Left ventricle myocardium inferior (tissue), 1 donor: ENCODE data around the gene PBX4. TPM values are rescaled to one million over a fixed set of nuclear protein-coding genes. Genes with fewer than 3 reads are reported as not detected.

Source experiments
- DNase-seq: peaks from one replicate; pipeline ENCODE4 v3.0.0-alpha.2; 2020
- H3K27ac ChIP-seq: fragments of 200-600 bp; replicated peaks from 2 replicates; pipeline ENCODE4 v1.8.0; 2021
- H3K27me3 ChIP-seq: fragments of 200-600 bp; 2 replicates; pipeline ENCODE4 v1.8.0; 2021; ENCODE audit warnings: low read depth
- H3K36me3 ChIP-seq: fragments of 200-600 bp; 2 replicates; pipeline ENCODE4 v1.8.0; 2021
- H3K4me1 ChIP-seq: fragments of 200-600 bp; 2 replicates; pipeline ENCODE4 v1.8.0; 2021
- H3K4me3 ChIP-seq: fragments of 200-600 bp; 2 replicates; pipeline ENCODE4 v1.8.0; 2021; ENCODE audit warnings: mild to moderate bottlenecking, moderate library complexity
- H3K9me3 ChIP-seq: fragments of 200-600 bp; replicated peaks from 2 replicates; pipeline ENCODE4 v1.8.0; 2021
- intact Hi-C: fragments of 100-400 bp; cut with micrococcal nuclease; formaldehyde crosslinking; loops from one replicate; pipeline ENCODE4 v1.11.0; 2022
- total RNA-seq: library from RNA; stranded (reverse); fragmentation: NEBNext Ultra II Directional; extraction: Animal tissue kit (Norgen Biotek cat#: 25700); gene quantifications from one replicate; pipeline ENCODE4 v1.2.1, GENCODE V29; 2021
- TF ChIP-seq, protein P1 (sequence below): fragments of 200-600 bp; IDR thresholded peaks from 2 replicates; pipeline ENCODE4 v1.8.0; 2021; ENCODE audit warnings: antibody characterized with exemption, mild to moderate bottlenecking, borderline replicate concordance
- donor health status: DM: no; HTN: yes; CAD: no; lungs with severe emphysema.

The PBX4 gene
- total RNA-seq, 1 donor from 2014 or later = not detected

DNA sequence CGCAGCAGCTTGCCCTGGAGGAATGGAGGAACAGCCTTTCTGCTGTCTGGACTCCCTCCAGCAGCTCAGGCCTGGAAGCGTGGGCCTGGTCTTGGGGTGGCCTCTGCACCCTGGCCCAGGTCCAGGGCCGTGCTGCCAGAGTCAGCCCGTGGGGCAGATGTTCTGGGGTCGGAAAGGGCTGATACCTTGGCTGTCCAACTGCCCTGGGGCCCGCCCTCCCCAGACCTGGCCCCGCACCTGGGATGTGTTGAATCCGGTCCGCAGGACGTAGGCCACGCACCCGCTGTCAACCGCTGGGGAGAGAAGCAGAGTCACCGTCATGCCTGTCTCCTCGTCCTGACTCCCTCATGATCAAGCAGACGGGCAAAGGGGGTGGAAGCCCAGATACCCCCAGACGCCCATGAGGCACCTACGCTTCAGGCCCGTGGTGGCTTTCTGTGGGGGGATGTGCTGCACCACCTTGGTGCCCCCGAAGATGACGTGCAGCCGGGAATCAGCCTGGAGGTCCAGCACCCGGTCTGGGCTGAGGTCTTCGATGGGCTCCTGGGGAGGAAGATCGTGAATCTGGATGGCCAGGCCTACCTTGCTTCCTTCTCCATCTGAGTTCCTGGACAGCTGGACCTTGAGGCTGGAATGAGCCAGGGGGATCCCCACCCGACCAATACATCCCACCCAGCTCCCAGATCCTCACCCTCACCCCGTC is 37.3 kb upstream of the PBX4 start:
- DNase-seq = no peak
- Histone ChIP-seq H3K36me3 (peaks cover 91% of the 10 kb centered on the region), H3K9me3 (no peaks in the 10 kb centered on the region), H3K27me3 (no peaks in the 10 kb centered on the region), H3K4me3 (no peak overlapping the region), H3K4me1 (peaks cover 11% of the 10 kb centered on the region), H3K27ac (no peak overlapping the region)
- intact Hi-C loops = no loop called here
- TF ChIP-seq, protein P1, sequence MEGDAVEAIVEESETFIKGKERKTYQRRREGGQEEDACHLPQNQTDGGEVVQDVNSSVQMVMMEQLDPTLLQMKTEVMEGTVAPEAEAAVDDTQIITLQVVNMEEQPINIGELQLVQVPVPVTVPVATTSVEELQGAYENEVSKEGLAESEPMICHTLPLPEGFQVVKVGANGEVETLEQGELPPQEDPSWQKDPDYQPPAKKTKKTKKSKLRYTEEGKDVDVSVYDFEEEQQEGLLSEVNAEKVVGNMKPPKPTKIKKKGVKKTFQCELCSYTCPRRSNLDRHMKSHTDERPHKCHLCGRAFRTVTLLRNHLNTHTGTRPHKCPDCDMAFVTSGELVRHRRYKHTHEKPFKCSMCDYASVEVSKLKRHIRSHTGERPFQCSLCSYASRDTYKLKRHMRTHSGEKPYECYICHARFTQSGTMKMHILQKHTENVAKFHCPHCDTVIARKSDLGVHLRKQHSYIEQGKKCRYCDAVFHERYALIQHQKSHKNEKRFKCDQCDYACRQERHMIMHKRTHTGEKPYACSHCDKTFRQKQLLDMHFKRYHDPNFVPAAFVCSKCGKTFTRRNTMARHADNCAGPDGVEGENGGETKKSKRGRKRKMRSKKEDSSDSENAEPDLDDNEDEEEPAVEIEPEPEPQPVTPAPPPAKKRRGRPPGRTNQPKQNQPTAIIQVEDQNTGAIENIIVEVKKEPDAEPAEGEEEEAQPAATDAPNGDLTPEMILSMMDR = no peak

DNA sequence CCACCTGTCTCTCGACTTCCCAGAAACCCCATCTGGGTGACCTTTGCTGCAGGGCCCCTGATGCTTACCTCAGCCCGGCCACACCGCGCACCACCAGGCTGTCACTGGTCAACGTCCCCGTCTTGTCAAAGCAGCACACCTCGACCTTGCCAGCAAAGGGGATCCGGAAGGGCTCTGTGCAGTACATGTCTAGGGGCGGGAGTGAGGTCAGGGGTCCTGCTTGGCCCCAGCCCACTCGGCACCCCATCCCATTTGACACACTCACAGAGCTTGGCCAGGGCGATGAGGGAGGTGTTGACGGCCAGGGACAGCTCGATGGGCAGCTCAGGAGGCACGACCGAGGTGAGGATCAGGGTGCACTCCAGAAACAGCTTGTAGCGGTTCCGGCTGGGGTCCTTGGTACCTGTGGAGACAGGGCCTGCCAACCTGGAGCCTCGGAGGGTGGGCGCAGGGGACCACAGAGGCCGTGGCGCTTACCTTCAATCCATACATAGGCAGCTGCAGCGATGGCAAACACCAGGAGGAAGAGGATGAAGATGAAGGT is 36.6 kb upstream of the PBX4 start:
- H3K4me3 ChIP-seq = no peak overlapping the region
- H3K36me3 ChIP-seq = peaks cover 96% of the 10 kb centered on the region
- H3K27ac ChIP-seq = no peak overlapping the region
- no peak for DNase-seq
- no peaks in the 10 kb centered on the region for H3K9me3 ChIP-seq
- TF ChIP-seq, protein P1 = no peak
- H3K27me3 ChIP-seq = no peaks in the 10 kb centered on the region
- intact Hi-C loops = no loop called here
- peaks cover 14% of the 10 kb centered on the region for H3K4me1 ChIP-seq

DNA sequence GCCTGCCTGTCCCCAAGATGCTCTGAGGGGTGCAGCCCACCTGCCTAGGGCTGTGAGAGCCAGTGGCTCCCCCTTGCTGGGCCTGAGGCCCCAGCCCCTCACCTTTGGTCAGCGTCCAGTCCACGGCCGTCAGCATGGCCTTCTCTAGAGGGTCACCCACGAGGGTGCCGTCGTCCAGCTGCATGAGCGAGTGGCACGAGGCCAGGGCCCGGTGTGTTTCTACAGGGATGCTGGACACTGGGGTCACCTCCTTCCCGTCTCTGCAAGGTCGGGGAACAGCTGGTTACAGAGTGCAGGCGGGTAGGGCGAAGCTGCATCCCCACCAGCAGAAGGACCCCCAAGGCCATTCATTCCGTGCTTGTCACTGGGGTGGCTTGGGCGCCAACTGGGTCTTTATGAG is 36.0 kb upstream of the PBX4 start:
- Histone ChIP-seq H3K27ac (no peak overlapping the region), H3K36me3 (peaks cover 99% of the 10 kb centered on the region), H3K9me3 (no peaks in the 10 kb centered on the region), H3K4me3 (no peak overlapping the region), H3K4me1 (peaks cover 14% of the 10 kb centered on the region), H3K27me3 (no peaks in the 10 kb centered on the region)
- TF ChIP-seq, protein P1 = no peak
- intact Hi-C loops = no loop called here
- DNase-seq = no peak

DNA sequence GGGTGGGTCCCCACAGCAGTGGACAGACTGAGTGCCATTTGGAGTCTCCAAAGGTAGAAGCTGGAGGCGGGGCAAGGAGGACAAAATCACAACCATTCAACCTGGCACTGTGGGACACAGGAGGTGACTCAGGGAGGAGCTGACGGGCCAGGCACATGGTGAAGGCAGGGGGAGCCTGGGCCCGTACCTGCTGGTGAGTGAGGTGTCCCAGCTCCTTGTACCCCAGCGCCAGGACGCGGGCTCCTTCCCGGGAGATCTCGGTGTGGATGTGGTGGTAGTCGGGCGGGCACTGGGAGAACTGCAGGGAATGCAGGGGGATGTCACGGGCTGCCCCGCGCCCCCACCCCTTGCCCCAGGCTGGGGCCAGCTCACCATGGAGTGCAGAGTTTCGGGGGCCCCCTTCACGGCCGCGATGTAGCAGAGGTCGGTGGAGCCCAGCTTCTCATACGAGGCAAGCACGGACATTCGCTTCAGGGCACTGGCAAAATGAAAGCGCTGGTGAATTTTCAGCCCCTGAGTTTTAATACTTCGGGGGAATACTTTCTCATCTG is 35.2 kb upstream of the PBX4 start:
- peaks cover 14% of the 10 kb centered on the region for H3K4me1 ChIP-seq
- TF ChIP-seq, protein P1 = no peak
- no peak overlapping the region for H3K27ac ChIP-seq
- no peak overlapping the region for H3K4me3 ChIP-seq
- intact Hi-C loops = no loop called here
- no peak for DNase-seq
- H3K27me3 ChIP-seq = no peaks in the 10 kb centered on the region
- H3K9me3 ChIP-seq = no peaks in the 10 kb centered on the region
- H3K36me3 ChIP-seq = peaks cover 99% of the 10 kb centered on the region

DNA sequence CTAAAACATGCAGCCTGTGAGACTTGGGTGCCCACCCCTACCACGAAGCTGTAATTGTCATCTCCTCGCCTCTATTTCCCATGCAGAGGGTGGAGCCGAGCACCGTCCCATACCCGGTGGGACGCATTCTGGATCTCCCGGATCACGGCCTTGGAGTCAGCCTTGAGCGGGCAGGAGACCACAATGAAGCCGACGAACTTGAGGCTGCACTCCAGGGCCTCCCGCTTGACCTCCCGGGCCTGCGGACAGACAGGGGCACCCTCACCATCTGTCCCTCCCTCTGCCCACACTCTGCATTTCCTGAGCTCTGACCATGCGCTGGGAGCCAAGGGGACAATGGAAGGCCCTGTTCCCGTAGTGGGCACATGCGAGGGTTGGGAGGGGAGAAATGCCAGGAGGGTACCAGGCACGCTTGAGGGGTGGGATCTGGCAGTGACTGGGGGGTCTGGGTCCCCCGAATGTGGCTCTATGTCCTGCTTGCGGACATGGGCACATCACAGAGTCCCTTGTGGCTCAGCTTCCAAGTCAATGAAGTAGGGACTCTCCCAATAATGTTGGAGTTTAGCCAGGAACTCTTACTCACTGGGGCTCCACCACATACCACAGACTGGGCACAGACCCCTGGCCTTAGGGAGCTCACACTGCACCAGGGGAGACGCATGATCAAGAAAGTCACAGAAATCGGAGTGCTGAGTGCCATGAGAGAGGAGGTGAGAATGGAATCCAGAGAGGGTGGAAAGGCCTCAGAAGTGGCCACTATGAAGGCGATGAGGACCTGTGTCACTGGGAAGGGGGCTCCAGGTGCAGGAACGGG is 34.2 kb upstream of the PBX4 start:
- no peaks in the 10 kb centered on the region for H3K27me3 ChIP-seq
- TF ChIP-seq, protein P1 = no peak
- H3K36me3 ChIP-seq = peaks cover 99% of the 10 kb centered on the region
- DNase-seq = no peak
- H3K4me3 ChIP-seq = no peak overlapping the region
- H3K4me1 ChIP-seq = peaks cover 14% of the 10 kb centered on the region
- intact Hi-C loops = no loop called here
- no peak overlapping the region for H3K27ac ChIP-seq
- no peaks in the 10 kb centered on the region for H3K9me3 ChIP-seq
